ENCODE measurements around the gene NALCN. TPM values are rescaled to one million over a fixed set of nuclear protein-coding genes. Genes with fewer than 3 reads are reported as not detected.

Gene NALCN
- total and polyA plus RNA-seq, 7 donors, result 0.04 to 0.49 (median 0.21) TPM; not detected in 1

- Histone ChIP-seq H3K36me3 (ENCODE audit: insufficient read depth in 1 of 2, low read depth in 1 of 2) (no peaks in the 10 kb centered on the region), H3K4me1 (no peaks in the 10 kb centered on the region), H3K4me3 (no peak overlapping the region), H3K9me3 (no peaks in the 10 kb centered on the region), H3K27me3 (ENCODE audit: insufficient read depth in 3 of 3, low read length in 2 of 3) (no peaks in the 10 kb centered on the region), H3K27ac (no peak overlapping the region)
- DNase-seq (no peak), ATAC-seq (no peak)
- intact Hi-C loops (cut with DNase I), result no loop called here
- no peak for TF ChIP-seq CTCF (IDR thresholded peaks at IDR 0.05)
These were observed 323.3 kb downstream of the NALCN start for GRCh38 chr13:101092985-101093384.

GRCh38 chr13:101090287-101090686, 326.0 kb downstream of the NALCN start:
- H3K9me3 ChIP-seq, result no peaks in the 10 kb centered on the region
- WGBS, 3 donors, result 86 to 89% (median 89%) methylated on average over 4 of the region's 4 CpGs
- no peaks in the 10 kb centered on the region for H3K4me1 ChIP-seq
- ATAC-seq (no peak), DNase-seq (no peak)
- intact Hi-C loops (cut with DNase I), result no loop called here
- H3K27me3 ChIP-seq (ENCODE audit: insufficient read depth in 3 of 3, low read length in 2 of 3), result no peaks in the 10 kb centered on the region
- no peak for TF ChIP-seq CTCF (IDR thresholded peaks at IDR 0.05)
- H3K4me3 ChIP-seq, result no peak overlapping the region
- no peak overlapping the region for H3K27ac ChIP-seq
- no peaks in the 10 kb centered on the region for H3K36me3 ChIP-seq (ENCODE audit: insufficient read depth in 1 of 2, low read depth in 1 of 2)

GRCh38 chr13:101085551-101085950, 330.8 kb downstream of the NALCN start:
- no peak for ATAC-seq
- 71 to 76% (median 74%) methylated on average over 2 of the region's 2 CpGs for WGBS, 3 donors
- no peak for DNase-seq
- no peaks in the 10 kb centered on the region for H3K9me3 ChIP-seq
- no peak for TF ChIP-seq CTCF (IDR thresholded peaks at IDR 0.05)
- no peak overlapping the region for H3K27ac ChIP-seq
- intact Hi-C loops (cut with DNase I), result no loop called here
- H3K36me3 ChIP-seq (ENCODE audit: insufficient read depth in 1 of 2, low read depth in 1 of 2), result no peaks in the 10 kb centered on the region
- H3K4me1 ChIP-seq, result no peaks in the 10 kb centered on the region
- H3K4me3 ChIP-seq, result no peak overlapping the region
- no peaks in the 10 kb centered on the region for H3K27me3 ChIP-seq (ENCODE audit: insufficient read depth in 3 of 3, low read length in 2 of 3)

GRCh38 chr13:101082441-101082840, 333.9 kb downstream of the NALCN start:
- no peaks in the 10 kb centered on the region for H3K27me3 ChIP-seq (ENCODE audit: insufficient read depth in 3 of 3, low read length in 2 of 3)
- H3K4me3 ChIP-seq, result no peak overlapping the region
- ATAC-seq, result no peak
- WGBS, 3 donors, result 82 to 87% (median 85%) methylated on average over 5 of the region's 5 CpGs
- no peaks in the 10 kb centered on the region for H3K4me1 ChIP-seq
- H3K9me3 ChIP-seq, result no peaks in the 10 kb centered on the region
- intact Hi-C loops (cut with DNase I), result no loop called here
- TF ChIP-seq CTCF (IDR thresholded peaks at IDR 0.05), result no peak
- no peak for DNase-seq
- H3K27ac ChIP-seq, result no peak overlapping the region
- H3K36me3 ChIP-seq (ENCODE audit: insufficient read depth in 1 of 2, low read depth in 1 of 2), result no peaks in the 10 kb centered on the region

GRCh38 chr13:101080616-101081015, 335.7 kb downstream of the NALCN start:
- no peaks in the 10 kb centered on the region for H3K4me1 ChIP-seq
- no peak overlapping the region for H3K4me3 ChIP-seq
- ATAC-seq (no peak), DNase-seq (no peak)
- no peak overlapping the region for H3K27ac ChIP-seq
- no peak for TF ChIP-seq CTCF (IDR thresholded peaks at IDR 0.05)
- intact Hi-C loops (cut with DNase I), result no loop called here
- H3K27me3 ChIP-seq (ENCODE audit: insufficient read depth in 3 of 3, low read length in 2 of 3), result no peaks in the 10 kb centered on the region
- H3K36me3 ChIP-seq (ENCODE audit: insufficient read depth in 1 of 2, low read depth in 1 of 2), result no peaks in the 10 kb centered on the region
- no peaks in the 10 kb centered on the region for H3K9me3 ChIP-seq
